A673 (cell line): ENCODE measurements around the gene SLC16A6.
"Not testable (repeated sequence)": the region's sequence is repeated elsewhere in the genome, so short reads cannot be mapped to it uniquely, and the experiment has no call there.

Experiments used
- EZH2 ChIP-seq: fragments of 200-600 bp; sonication (generic); IDR thresholded peaks from 2 replicates; pipeline ENCODE4 v1.6.1; 2017; ENCODE audit warnings: borderline replicate concordance, low read depth, mild to moderate bottlenecking, mixed read lengths, antibody characterized with exemption, low read length; ENCODE audit not compliant: poor library complexity, severe bottlenecking
- TF ChIP-seq, protein P1 (sequence below): fragments of 300-800, 200-600 bp; sonication (generic); conservative IDR thresholded peaks from 2 replicates; pipeline ENCODE4 v1.5.1; 2017; ENCODE audit warnings: low read depth, mild to moderate bottlenecking, antibody characterized with exemption, low read length, moderate library complexity, mixed read lengths

DNA sequence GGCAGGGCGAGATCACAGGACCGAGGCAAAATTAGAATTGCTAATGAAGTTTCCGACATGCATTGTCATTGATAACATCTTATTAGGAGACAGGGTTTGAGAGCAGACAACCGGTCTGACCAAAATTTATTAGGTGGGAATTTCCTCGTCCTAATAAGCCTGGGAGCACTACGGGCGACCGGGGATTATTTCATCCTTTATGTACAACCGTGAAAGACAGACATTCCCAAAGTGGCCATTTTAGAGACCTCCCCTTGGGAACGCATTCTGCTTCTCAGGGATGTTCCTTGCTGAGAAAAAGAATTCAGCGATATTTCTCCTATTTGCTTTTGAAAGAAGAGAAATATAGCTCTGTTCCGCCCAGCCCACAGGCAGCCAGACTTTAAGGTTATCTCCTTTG, 41.0 kb upstream of the SLC16A6 start:
- TF ChIP-seq, protein P1, sequence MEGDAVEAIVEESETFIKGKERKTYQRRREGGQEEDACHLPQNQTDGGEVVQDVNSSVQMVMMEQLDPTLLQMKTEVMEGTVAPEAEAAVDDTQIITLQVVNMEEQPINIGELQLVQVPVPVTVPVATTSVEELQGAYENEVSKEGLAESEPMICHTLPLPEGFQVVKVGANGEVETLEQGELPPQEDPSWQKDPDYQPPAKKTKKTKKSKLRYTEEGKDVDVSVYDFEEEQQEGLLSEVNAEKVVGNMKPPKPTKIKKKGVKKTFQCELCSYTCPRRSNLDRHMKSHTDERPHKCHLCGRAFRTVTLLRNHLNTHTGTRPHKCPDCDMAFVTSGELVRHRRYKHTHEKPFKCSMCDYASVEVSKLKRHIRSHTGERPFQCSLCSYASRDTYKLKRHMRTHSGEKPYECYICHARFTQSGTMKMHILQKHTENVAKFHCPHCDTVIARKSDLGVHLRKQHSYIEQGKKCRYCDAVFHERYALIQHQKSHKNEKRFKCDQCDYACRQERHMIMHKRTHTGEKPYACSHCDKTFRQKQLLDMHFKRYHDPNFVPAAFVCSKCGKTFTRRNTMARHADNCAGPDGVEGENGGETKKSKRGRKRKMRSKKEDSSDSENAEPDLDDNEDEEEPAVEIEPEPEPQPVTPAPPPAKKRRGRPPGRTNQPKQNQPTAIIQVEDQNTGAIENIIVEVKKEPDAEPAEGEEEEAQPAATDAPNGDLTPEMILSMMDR: not testable (repeated sequence)
- TF ChIP-seq EZH2: not testable (repeated sequence)
